Activated T-helper 1 cell treated with Interleukin-2 at 50 U/mL for 16 hours (primary cell): ENCODE measurements around the gene TMEM52B.
"Not testable (repeated sequence)": the region's sequence is repeated elsewhere in the genome, so short reads cannot be mapped to it uniquely, and the experiment has no call there.

ENCODE experiments used
- DNase-seq: peaks from one replicate; pipeline ENCODE4 v3.0.0-alpha.2; 2020; ENCODE audit warnings: low read depth

The TMEM52B gene

DNA sequence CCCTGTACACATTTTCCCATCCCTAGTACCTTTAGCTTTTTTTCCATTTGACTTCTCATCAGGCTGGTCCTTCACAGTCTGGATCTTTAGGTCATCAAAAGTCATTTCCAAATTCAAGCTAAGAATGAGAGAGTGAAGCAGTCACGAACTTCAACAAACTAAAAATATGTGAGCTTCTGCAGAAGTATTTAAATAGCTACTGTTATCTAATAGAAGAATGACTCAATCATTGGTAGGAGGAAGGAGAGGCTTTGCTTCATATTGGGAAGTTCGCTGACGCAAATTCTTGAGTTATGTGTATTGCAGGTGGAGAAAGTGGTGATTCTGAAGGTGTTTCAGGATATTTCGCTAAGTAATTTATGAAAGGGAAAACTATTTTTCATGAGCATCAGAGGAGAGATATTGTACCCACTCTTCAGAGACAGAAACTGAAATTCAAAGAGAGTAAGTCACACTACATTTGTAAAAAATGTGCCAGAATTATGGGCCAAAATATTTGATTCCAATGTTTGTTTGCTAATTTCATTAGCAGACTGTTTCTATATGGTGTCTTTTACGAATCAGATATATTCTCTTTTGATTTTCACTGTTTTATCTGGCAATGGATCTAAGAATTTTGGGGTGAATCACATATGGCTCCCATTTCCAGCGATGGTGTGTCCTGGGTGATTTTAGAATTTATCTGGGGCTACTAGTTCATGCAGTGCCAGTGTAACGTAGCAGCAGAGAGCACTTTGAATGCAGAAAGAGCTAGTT, 6.7 kb upstream of the TMEM52B start, which contains the start of gene OLR1:
Gene OLR1, minus strand, starts transcription at position 160 of the 756 bp plus-strand sequence. Its CDS starts 55 bp downstream, at position 105.
- no peak for DNase-seq

DNA sequence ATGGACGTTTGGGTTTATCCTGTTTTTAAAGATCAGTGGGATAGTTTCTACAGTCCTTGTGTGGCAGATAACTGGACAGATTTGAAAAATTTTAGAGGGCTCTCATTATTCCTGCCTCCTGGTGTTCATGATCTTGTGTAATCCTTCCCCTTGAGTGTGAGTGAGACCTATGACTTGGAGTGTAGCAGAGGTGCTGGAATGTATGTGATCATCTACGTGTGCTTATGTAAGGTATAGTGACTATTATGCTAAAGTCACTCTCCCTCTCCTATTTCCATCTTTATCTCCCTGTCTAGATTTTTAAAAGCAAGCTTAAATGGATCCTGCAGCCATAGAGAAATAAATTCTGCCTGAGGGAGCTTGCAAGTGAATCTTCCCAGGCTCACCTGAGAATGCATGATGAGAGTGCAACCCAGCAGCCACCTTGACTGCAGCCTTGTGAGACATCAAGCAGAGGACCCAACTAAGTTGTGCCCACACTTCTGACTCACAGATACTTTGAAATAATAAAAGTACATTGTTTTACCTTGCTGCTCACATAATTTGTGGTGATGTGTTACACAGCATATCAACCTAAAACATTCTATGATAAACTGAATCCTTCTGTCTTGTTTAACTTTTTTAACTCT, 3.7 kb upstream of the TMEM52B start:
- no peak for DNase-seq

DNA sequence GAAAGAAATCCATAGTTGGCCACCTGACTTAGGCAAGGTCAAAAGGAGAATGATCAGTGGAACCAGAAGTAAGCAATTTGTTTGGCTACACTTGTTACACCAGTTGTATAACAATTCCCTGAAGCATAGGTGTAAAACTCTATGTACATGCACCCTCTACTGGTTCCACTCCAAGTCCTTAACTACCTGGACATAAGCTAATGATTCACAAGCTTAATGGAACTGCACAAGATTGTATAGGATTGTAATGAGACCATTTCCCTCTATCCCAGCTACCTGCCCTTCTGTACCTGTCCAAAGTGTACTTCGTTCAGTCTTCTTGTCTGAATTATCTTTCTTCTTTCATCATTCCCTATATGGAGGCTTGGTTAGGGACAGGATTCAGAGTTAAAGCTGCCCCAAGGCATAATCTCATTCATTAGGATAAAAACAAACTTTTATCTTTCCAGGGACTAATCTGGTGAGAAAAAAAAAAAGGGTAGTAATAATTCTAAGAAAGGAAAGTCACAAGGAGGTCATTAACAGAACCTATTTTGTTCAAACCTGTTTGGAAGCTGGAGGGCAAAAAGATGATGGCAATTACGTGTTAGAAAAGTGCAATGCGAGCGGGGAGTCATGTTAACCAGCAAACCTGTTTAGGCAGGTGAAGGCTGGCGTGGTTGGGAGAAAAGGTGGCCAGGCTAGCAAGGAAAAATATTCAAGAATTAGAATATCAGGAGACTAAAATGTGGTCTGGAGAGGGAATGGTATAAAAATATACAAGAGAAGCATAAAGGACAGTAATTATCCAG, 2.8 kb upstream of the TMEM52B start:
- no peak for DNase-seq

DNA sequence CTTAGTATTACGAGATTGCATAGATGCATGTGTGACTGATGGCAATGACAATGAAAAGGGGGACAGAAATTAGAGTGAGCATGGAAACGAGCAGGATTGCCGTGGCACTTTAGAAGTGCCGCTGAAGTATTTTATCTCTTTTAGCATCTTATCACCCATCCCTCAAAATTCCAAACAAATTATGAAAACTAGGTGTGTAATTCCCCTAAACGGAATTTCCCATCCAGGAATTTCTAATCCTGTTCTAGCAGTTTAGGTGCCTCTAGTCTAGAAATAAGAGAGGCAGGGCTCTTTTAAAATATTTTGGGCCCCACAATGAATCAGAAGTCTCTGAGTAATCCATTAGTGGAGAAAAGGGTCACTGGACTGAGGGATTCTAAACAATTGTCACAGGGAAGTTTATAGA, 947 bp downstream of the TMEM52B start:
- DNase-seq = no peak

DNA sequence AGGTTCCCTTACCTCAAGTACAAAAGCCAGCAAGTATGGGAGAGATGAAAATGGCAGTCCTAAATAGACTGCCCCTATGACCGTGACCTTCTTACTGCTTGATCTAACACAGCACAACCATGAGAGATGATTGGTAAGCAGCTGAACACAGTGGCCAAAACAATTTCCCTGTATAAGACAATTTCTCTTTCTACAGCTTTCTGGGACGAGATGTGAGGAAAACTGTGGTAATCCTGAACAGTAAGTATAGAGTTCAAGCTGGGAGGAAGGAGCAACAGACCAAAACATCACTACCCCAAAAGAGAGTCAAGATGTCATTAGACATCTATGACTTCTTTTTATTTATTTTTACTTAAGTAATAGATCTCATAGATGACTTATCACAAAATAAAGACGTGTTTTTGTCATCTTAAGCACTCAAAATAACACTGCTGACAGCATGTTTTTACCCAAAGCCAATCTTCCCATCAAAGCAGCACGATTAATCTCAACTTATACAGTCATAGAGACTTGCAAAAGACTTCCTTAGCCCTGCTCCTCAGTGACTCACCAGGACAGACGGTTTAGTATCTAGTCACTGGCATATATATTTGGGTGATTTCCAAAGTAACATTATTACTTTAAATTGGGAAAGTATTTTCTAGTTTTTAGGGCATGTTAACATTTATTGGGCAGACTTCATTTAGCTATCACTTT, 3.7 kb downstream of the TMEM52B start:
- no peak for DNase-seq

DNA sequence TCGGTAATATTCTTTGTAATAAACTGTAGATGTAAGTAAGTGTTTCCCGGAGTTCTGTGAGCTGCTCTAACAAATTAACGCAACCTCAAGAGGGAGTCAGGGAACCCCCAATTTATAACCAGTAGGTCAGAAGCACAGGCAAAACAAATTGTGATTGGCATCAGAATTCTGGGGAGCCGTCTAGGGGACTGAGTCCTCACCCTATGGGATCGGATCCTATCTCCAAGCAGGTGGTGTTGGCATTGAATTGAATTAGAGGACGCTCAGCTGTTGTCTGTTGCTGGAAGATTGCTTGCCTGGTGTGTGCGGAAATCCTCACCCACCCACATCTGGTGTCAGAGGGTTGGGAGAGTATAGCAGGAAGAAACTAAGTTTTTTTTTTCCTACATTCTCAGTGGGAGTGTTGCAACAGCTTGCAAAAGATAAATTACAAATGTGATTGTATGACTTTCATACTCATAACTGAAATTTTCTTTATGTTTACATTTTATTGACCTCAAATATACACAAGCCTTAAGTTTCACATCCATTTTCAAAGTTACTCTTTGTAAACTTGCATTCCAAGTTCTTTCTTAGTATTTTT, 5.5 kb downstream of the TMEM52B start:
- DNase-seq = no peak

DNA sequence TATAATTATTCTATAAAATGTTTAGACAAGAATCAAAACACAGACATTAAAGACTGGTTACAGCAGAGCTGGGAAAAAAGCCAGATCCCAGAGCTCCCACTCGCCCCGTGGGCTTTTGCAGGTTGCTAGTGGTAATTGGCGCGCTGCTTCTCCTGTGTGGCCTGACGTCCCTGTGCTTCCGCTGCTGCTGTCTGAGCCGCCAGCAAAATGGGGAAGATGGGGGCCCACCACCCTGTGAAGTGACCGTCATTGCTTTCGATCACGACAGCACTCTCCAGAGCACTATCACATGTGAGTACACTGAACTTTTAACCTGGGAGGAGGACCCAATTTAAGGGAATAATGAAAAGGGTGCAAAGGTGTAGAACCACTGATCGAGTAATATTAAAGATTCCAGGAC, 7.5 kb downstream of the TMEM52B start:
- no peak for DNase-seq

DNA sequence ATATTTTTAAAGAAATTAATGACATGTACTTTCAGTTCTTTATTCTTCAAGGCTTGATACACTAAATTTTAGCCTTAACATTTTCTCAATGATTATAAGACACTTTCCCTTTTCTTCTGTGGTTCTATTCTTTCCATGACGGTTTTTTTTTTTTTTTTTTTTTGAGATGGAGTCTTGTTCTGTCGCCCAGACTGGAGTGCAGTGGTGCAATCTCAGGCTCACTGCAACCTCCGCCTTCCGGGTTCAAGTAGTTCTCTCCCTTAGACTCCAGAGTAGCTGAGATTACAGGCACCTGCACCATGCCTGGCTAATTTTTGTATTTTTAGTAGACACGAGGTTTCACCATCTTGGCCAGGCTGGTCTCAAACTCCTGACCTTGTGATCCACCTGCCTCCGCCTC, 8.1 kb downstream of the TMEM52B start:
- DNase-seq = not testable (repeated sequence)

DNA sequence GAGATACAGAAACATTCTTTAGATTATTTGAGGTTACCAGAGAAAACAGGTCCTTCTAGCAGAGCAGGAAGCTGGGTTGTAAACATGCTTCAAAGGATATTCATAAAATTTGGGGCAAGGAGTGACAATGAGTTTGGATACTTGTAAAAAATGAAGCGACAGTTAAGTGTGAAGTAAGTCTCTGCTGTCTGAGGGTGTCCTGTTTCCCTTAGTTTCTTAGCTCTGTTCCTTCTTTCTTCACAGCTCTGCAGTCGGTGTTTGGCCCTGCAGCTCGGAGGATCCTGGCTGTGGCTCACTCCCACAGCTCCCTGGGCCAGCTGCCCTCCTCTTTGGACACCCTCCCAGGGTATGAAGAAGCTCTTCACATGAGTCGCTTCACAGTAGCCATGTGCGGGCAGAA, 10.8 kb downstream of the TMEM52B start:
- DNase-seq = no peak

DNA sequence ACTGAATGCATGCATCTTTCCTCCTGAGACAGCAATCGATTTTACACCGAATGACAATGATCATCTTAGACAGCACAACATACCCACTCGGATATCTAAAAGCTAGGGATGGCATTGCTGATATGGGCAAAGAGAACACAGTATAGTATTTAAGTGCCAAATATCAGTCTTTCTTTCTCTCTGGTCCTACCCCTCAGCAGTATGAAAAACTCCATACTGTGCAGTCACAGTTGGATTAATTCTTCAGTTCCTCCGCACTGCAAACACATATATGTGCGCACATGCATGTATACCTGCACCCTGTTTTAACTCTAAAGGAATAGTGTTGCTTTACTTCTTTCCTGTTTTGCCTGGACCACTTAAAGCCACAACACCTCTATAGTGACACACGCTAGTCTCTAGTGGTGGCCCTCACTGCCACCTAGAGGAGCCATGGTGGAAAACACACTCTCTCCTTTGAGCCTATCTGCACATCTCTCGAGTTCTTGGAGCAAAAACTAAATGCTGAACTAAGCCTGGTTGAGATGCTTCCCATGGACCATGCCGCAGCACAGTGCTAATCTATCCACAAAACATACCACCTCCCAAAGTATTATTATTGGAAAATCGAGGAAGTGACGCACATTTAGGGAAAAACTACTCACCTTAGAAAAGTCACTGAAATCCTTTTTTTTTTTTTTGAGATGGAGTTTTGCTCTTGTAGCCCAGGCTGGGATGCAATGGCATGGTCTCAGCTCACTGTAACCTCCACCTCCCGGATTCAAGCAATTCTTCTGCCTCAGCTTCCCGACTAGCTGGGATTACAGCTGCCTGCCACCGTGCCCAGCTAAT, 11.9 kb downstream of the TMEM52B start:
- DNase-seq = peak; percentile 19

DNA sequence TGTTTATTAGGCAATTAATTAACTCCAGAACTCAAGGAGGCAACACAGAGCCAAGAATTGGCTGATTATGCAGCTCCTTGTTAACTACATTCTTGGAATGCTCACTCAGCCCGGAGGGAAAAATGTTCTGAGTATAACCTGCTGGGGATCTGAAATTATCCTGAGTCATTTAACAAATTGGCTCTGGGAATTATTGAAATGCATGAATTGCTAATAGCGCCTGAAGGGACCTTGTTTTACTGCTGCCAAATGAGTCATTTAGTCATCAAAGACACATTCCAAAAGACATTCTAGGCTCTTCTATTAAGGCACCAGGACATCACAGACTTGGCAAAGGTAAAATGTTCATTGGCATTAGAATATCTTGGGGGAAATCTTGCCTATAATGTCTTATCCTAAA, 13.0 kb downstream of the TMEM52B start:
- no peak for DNase-seq

DNA sequence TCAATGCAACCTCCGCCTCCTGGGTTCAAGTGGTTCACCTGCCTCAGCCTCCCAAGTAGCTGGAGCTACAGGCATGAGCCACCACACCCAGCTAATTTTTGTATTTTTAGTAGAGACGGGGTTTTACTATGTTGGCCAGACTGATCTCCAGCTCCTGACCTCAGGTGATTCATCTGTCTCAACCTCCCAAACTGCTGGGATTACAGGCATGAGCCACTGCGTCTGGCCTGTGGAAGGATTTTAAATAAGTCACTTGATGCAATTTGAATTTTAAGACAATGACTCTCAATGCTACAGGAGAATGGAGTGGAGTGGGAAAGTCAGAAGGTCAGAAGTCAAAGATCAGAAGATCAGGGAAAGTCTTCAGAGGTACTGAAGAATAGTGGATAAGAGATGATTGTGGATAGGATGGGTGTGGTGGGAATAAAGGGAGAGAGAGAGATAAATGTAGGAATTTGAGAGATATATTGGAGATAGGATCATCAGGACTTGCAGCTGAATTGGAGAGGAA, 15.4 kb downstream of the TMEM52B start:
- no peak for DNase-seq

DNA sequence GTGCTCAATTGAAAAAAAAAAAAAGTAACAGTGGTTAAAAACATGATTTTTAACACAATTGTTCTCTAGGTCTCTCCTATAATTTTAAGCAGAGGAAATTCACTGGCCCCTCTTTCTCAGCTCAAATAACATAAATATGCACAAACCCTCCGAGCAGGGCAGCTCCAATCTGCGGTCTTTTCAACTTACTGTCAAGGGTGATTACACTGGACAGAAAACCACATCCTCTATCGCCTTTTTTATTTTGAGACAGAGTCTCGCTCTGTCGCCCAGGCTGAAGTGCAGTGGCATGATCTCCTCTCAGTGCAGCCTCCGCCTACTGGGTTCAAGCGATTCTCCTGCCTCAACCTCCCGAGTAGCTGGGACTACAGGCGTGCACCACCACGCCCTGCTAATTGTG, 17.4 kb downstream of the TMEM52B start:
- no peak for DNase-seq

DNA sequence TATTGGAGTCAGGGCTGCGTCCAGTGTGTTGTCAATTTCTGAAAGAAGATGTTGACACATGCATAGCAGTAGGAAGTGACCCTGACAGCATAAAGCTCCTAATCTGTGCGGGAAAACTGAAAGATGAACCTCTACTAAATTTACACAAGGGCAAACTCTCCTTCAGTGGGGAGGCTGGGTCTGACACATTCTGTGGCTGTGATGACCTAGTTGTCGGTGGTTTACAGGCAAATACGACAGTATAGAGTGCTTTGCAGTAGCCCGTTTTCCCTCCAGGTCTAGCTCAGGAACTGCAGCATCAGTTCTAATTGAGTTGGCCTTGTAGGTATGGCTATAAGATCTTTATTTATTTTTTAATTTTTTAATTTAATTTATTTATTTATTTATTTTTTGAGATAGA, 19.0 kb downstream of the TMEM52B start:
- no peak for DNase-seq

DNA sequence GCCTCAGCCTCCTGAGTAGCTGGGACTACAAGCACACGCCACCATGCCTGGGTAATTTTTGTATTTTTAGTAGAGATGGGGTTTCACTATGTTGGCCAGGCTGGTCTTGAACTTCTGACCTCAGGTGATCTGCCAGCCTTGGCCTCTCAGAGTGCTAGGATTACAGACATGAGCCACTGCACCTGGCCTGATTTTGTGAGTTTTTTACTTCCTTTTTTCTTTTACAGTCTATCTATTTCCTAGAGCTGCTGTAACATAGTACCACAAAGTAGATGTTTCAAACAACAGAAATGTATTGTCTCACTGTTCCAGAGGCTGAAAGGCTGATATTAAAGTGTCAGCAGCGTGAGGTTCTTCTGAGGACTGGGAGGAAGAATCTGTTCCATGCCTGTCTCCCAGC, 25.7 kb downstream of the TMEM52B start:
- not testable (repeated sequence) for DNase-seq

DNA sequence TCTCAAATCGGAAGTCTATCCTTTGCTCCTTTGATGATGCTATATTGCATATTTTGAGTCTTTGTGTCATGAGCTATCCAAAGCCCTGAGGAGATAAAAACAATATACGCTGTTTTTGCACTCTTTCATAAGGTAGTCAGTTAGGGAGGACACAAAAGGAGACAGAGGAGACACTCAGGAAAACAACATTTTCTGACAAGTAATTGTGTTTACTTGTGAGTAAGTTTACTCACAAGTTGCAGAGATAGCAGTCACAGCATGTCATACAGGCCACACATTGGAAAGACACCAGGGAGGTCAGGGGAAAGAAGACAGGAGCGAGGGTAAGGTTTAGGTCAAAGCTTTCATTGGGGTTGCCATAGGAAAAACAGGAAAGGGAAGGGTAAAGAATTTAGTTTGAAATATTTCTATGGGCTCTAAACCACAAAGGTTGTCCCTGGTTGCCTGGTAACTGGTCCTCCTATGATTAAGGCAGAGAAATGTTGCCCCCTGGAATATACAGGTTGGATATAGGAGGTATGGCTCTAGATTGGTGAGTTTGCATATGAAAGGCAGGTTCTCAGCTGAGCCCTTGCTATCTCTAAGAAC, 26.5 kb downstream of the TMEM52B start:
- DNase-seq = no peak

DNA sequence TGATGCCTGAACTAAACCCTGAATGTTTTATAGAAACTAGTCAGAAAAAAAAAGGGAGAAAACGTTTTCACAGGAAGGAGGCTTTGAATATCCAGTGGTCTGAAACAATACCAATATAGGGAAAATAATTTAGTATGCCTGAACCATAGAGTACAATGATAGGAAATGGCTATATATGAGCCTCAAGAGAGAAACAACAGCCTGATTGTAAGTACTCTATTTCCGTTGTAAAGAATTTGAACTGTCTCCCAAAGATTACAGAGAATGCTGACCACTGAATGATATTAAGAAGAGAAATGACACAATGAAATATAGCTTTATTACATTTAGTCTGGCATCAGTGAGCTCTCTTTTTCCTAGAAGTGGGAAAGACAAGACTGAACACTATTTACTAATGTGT, 28.3 kb downstream of the TMEM52B start:
- DNase-seq = no peak

DNA sequence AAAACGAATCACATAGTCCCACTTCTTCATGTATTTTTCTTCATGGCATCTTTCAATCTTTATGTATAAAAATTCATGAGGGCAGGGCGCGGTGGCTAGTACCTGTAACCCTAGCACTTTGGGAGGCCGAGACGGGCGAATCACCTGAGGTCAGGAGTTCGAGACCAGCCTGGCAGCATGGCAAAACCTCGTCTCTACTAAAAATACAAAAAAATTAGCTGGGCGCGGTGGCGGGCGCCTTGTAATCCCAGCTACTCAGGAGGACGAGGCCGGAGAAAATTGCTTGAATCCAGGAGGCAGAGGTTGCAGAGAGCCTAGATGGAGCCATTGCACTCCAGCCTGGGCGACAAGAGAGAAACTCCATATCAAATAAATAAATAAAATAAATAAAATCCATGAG, 31.4 kb downstream of the TMEM52B start:
- no peak for DNase-seq

DNA sequence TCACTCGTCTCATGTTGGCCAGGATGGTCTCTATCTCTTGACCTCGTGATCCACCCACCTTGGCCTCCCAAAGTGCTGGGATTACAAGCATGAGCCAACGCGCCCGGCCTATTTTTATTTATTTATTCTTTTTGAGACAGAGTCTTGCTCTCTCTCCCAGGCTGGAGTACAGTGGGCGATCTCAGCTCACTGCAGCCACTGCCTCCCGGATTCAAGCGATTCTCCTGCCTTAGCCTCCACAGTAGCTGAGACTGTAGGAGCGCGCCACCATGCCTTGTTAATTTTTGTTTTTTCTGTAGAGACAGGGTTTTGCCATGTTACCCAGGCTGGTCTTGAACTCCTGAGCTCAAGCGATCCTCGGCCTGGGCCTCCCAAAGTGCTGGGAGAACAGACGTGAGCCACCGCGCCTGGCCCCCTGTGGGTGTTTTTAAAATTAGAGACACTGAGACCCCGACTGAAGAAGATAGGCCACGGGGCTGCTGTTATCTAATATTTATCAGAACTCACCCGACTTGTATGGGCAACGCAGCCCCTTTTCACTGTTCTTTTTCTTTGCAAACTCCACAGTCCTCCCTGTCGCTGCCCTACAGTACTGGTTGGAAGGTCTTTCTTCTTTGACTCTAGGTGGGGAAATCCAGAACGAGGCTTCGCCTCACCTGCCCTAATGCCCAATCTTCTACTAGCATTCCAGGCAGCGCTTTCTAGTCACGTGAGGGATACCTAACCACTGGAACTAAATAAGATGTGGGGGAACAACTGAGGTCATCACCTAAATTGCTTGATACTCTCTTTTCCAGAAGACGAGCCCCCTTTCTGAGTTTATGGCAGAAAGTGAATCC, 32.5 kb downstream of the TMEM52B start:
- DNase-seq = no peak
